Esophagus muscularis mucosa (tissue), 4 donors: ENCODE measurements around the gene CNTNAP2. TPM values are rescaled to one million over a fixed set of nuclear protein-coding genes. Genes with fewer than 3 reads are reported as not detected.

Experiments
- DNase-seq: peaks from one replicate; pipeline ENCODE4 v3.0.0-alpha.2; 2017; ENCODE audit errors: extremely low spot score
- H3K27ac ChIP-seq, 4 donors: fragments of 200-600 bp; sonication (generic); replicated peaks in 1 of 4; 1 replicate in 3 of 4; 2 replicates in 1 of 4; pipeline ENCODE4 v1.5.1; 2016 to 2019; ENCODE audit warnings: mild to moderate bottlenecking in 1 of 4
- H3K27me3 ChIP-seq, 4 donors: fragments of 200-600 bp; sonication (generic); one replicate each; pipeline versions ENCODE4 v1.5.1 to v1.6.0; 2016 to 2019
- H3K36me3 ChIP-seq, 4 donors: fragments of 200-600 bp; sonication (generic); one replicate each; pipeline ENCODE4 v1.5.1; 2016 to 2019
- H3K4me1 ChIP-seq, 4 donors: fragments of 200-600 bp; sonication (generic); one replicate each; pipeline ENCODE4 v1.5.1; 2016 to 2019
- H3K4me3 ChIP-seq, 4 donors: fragments of 200-600 bp; sonication (generic); 1 replicate in 2 of 4; 2 replicates in 2 of 4; pipeline ENCODE4 v1.5.1; 2016 to 2019; ENCODE audit warnings: mild to moderate bottlenecking in 4 of 4, moderate library complexity in 1 of 4
- H3K9me3 ChIP-seq, 4 donors: fragments of 200-600 bp; sonication (generic); 1 replicate in 3 of 4; 2 replicates in 1 of 4; pipeline ENCODE4 v1.5.1; 2016 to 2019
- CTCF ChIP-seq, 3 experiments: fragments of 200-600 bp in 2 of 3; fragments of 450-650 bp in 1 of 3; sonication (generic) in 2 of 3; IDR thresholded peaks; one replicate each; pipeline ENCODE4 v1.5.1; 2017 to 2019; ENCODE audit warnings: antibody characterized with exemption in 3 of 3, mild to moderate bottlenecking in 2 of 3, moderate library complexity in 1 of 3
- EP300 ChIP-seq: sonication (generic); formaldehyde crosslinking; IDR thresholded peaks from one replicate; pipeline ENCODE4 v1.6.1; 2017; ENCODE audit warnings: antibody characterized with exemption
- POLR2A ChIP-seq: fragments of 450-650 bp; IDR thresholded peaks from one replicate; pipeline ENCODE4 v1.6.1; 2017; ENCODE audit warnings: antibody characterized with exemption, moderate library complexity, mild to moderate bottlenecking, low read depth
- POLR2AphosphoS5 ChIP-seq, 2 donors: sonication (generic); formaldehyde crosslinking; IDR thresholded peaks; one replicate each; pipeline ENCODE4 v1.6.1; 2017; ENCODE audit warnings: antibody characterized with exemption in 2 of 2
- WGBS: methylation state at CpG from one replicate; pipeline ENCODE4 v1.1.5; 2018; 5-methylcytosine and 5-hydroxymethylcytosine counted together
- intact Hi-C: fragments of 100-400 bp; cut with DNase I; formaldehyde crosslinking; loops from one replicate; pipeline ENCODE4 v1.15.1; 2023
- total RNA-seq, 4 donors: library from RNA; depleted of rRNA; stranded (reverse); fragments of >200 nt; gene quantifications; one replicate each; pipeline versions ENCODE4 v1.1.0 to v1.2.1, GENCODE V29; 2016

The CNTNAP2 gene
- total RNA-seq, 4 donors from 2014 or later: 1.2 to 2.9 (median 1.9) TPM

GRCh38 chr7:146926841-146927240 lies 810.2 kb downstream of the CNTNAP2 start:
- Histone ChIP-seq H3K36me3 (no peaks in the 10 kb centered on the region), H3K4me1 (no peaks in the 10 kb centered on the region), H3K4me3 (no peak overlapping the region), H3K27me3 (no peaks in the 10 kb centered on the region), H3K27ac (no peak overlapping the region), H3K9me3 (no peaks in the 10 kb centered on the region)
- TF ChIP-seq CTCF (IDR thresholded peaks at IDR 0.05) (no peak), POLR2AphosphoS5 (IDR thresholded peaks at IDR 0.05) (no peak), EP300 (no peak), POLR2A (no peak)
- no peak for DNase-seq
- intact Hi-C loops: no loop called here
- WGBS: 46% methylated on average over 2 of the region's 2 CpGs

- Histone ChIP-seq H3K9me3 (peaks cover 0 to 6% (median 0%) of the 10 kb centered on the region in 4 donors), H3K27me3 (no peaks in the 10 kb centered on the region), H3K36me3 (no peaks in the 10 kb centered on the region), H3K4me3 (no peak overlapping the region), H3K4me1 (no peaks in the 10 kb centered on the region), H3K27ac (no peak overlapping the region)
- 17% methylated on average over 1 of the region's 1 CpG for WGBS
- DNase-seq: no peak
- no peak for TF ChIP-seq CTCF (IDR thresholded peaks at IDR 0.05)
- TF ChIP-seq POLR2A: no peak
- TF ChIP-seq EP300: no peak
- no peak for TF ChIP-seq POLR2AphosphoS5 (IDR thresholded peaks at IDR 0.05)
- intact Hi-C loops: no loop called here
Measured at GRCh38 chr7:146937836-146938235, 821.2 kb downstream of the CNTNAP2 start.

- DNase-seq: no peak
- intact Hi-C loops: no loop called here
- Histone ChIP-seq H3K9me3 (peaks cover 0 to 6% (median 0%) of the 10 kb centered on the region in 4 donors), H3K4me3 (no peak overlapping the region), H3K4me1 (no peaks in the 10 kb centered on the region), H3K36me3 (no peaks in the 10 kb centered on the region), H3K27ac (no peak overlapping the region), H3K27me3 (no peaks in the 10 kb centered on the region)
- 79% methylated on average over 2 of the region's 2 CpGs for WGBS
- TF ChIP-seq POLR2A (no peak), CTCF (IDR thresholded peaks at IDR 0.05) (no peak), EP300 (no peak), POLR2AphosphoS5 (IDR thresholded peaks at IDR 0.05) (no peak)
Measured at GRCh38 chr7:146943483-146943882, 826.9 kb downstream of the CNTNAP2 start.

- Histone ChIP-seq H3K4me3 (no peak overlapping the region), H3K9me3 (no peaks in the 10 kb centered on the region), H3K4me1 (no peaks in the 10 kb centered on the region), H3K36me3 (no peaks in the 10 kb centered on the region), H3K27ac (no peak overlapping the region), H3K27me3 (no peaks in the 10 kb centered on the region)
- DNase-seq: no peak
- WGBS: 75% methylated on average over 1 of the region's 1 CpG
- intact Hi-C loops: no loop called here
- TF ChIP-seq POLR2A (no peak), EP300 (no peak), CTCF (IDR thresholded peaks at IDR 0.05) (no peak), POLR2AphosphoS5 (IDR thresholded peaks at IDR 0.05) (no peak)
Measured at GRCh38 chr7:146948703-146949102, 832.1 kb downstream of the CNTNAP2 start.

- TF ChIP-seq EP300 (no peak), CTCF (IDR thresholded peaks at IDR 0.05) (no peak), POLR2A (no peak), POLR2AphosphoS5 (IDR thresholded peaks at IDR 0.05) (no peak)
- intact Hi-C loops: no loop called here
- no peaks in the 10 kb centered on the region for H3K27me3 ChIP-seq
- no peaks in the 10 kb centered on the region for H3K4me1 ChIP-seq
- H3K36me3 ChIP-seq: no peaks in the 10 kb centered on the region
- no peak overlapping the region for H3K4me3 ChIP-seq
- no peaks in the 10 kb centered on the region for H3K9me3 ChIP-seq
- no peak for DNase-seq
- no peak overlapping the region for H3K27ac ChIP-seq
Measured at GRCh38 chr7:146956321-146956720, 839.7 kb downstream of the CNTNAP2 start.
